DND-41 (cell line): Measurements from ENCODE around the gene ACTL9.

Source experiments
- ATAC-seq: fragments of 200-7000 bp; cut with Tn5 transposase; 3 replicates; pipeline ENCODE4 v1.9.1; 2021; ENCODE audit warnings: low read depth; ENCODE audit not compliant: insufficient read depth
- DNase-seq: peaks from one replicate; pipeline ENCODE4 v3.0.0-alpha.2; 2020
- H2AFZ ChIP-seq: 2 replicates; pipeline ENCODE4 v1.6.0; 2012; ENCODE audit warnings: low read depth, low read length
- H3K27ac ChIP-seq: 2 replicates; pipeline ENCODE4 v1.5.1; 2012; ENCODE audit warnings: low read length, inconsistent platforms
- H3K27me3 ChIP-seq: fragments of 200-600 bp; sonication (generic); 2 replicates; pipeline ENCODE4 v1.6.0; 2012; ENCODE audit warnings: low read length, mild to moderate bottlenecking, inconsistent platforms; ENCODE audit not compliant: insufficient read depth, poor library complexity
- H3K36me3 ChIP-seq: 2 replicates; pipeline ENCODE4 v1.5.1; 2012; ENCODE audit warnings: low read length, inconsistent platforms; ENCODE audit not compliant: insufficient read depth
- H3K4me1 ChIP-seq: 2 replicates; pipeline ENCODE4 v1.5.1; 2012; ENCODE audit warnings: mild to moderate bottlenecking, low read length; ENCODE audit not compliant: insufficient read depth
- H3K4me2 ChIP-seq: 2 replicates; pipeline ENCODE4 v1.6.0; 2012; ENCODE audit warnings: mild to moderate bottlenecking, moderate library complexity, low read length, inconsistent platforms; ENCODE audit not compliant: insufficient read depth
- H3K4me3 ChIP-seq, 2 experiments: fragments of 200-600 bp in 1 of 2; shearing (Covaris generic) in 1 of 2; 2 replicates each; pipeline ENCODE4 v1.5.1; 2012 to 2016; ENCODE audit warnings: inconsistent platforms in 2 of 2, low read length in 2 of 2, mild to moderate bottlenecking in 2 of 2, low read depth in 1 of 2, moderate library complexity in 1 of 2
- H3K79me2 ChIP-seq: 2 replicates; pipeline ENCODE4 v1.6.0; 2012; ENCODE audit warnings: low read length, inconsistent platforms; ENCODE audit not compliant: insufficient read depth
- H3K9ac ChIP-seq: 2 replicates; pipeline ENCODE4 v1.6.0; 2012; ENCODE audit warnings: low read depth, mild to moderate bottlenecking, inconsistent platforms, low read length, moderate library complexity
- H3K9me3 ChIP-seq: 2 replicates; pipeline ENCODE4 v1.5.1; 2012; ENCODE audit warnings: low read length, moderate library complexity, mild to moderate bottlenecking, inconsistent platforms; ENCODE audit not compliant: insufficient read depth, severe bottlenecking
- H4K20me1 ChIP-seq: 2 replicates; pipeline ENCODE4 v1.6.0; 2012; ENCODE audit warnings: low read length; ENCODE audit not compliant: insufficient read depth
- EZH2 ChIP-seq: IDR thresholded peaks from 3 replicates; pipeline ENCODE4 v1.6.1; 2012; ENCODE audit warnings: borderline replicate concordance, low read depth, mild to moderate bottlenecking, moderate library complexity, low read length, inconsistent platforms; ENCODE audit not compliant: severe bottlenecking
- TF ChIP-seq, protein P1 (sequence below): IDR thresholded peaks from 2 replicates; pipeline ENCODE4 v1.5.1; 2012; ENCODE audit warnings: borderline replicate concordance, low read length, moderate library complexity, mild to moderate bottlenecking; ENCODE audit not compliant: poor library complexity, severe bottlenecking; ENCODE audit errors: extremely low read depth

ACTL9 gene

DNA sequence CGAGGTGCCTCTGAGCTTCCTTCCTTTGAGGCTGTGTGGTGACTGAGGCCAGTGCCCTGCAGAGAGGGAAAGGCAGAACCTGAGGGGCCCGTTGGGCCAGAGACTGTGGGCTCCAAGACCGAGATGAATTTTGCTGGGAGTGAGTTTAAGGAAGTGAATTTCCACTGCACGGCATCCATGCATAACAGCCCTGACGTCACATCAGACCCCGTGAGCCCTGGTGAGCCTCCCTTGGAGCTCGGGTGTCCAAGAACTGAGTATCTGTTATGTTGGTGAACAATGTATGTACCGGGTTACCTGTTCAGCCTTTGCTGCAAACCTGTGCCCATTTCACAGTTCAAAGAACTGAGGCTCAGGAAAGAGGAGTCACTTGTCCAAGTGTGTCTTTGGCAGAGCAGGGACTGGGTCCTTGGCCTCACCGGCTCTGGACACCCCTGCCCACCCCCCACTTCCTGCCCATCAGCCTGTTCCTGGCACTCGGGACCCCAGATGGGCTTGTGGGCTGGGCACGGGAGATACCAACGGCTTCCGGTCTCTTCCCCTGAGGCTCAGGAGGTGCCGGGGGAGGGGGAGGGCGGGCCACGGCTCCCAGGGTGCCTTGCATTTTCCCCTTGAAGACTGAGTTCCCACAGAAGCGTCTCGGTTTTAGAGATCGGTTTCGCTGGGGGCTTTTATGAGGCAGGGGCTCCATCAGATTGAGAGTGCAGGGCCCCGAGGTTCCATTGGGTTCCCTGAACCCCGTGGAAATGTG lies 34.5 kb downstream of the ACTL9 start:
- peak overlapping the region; percentile 54 for H3K4me2 ChIP-seq
- TF ChIP-seq EZH2, result no peak
- TF ChIP-seq, protein P1, sequence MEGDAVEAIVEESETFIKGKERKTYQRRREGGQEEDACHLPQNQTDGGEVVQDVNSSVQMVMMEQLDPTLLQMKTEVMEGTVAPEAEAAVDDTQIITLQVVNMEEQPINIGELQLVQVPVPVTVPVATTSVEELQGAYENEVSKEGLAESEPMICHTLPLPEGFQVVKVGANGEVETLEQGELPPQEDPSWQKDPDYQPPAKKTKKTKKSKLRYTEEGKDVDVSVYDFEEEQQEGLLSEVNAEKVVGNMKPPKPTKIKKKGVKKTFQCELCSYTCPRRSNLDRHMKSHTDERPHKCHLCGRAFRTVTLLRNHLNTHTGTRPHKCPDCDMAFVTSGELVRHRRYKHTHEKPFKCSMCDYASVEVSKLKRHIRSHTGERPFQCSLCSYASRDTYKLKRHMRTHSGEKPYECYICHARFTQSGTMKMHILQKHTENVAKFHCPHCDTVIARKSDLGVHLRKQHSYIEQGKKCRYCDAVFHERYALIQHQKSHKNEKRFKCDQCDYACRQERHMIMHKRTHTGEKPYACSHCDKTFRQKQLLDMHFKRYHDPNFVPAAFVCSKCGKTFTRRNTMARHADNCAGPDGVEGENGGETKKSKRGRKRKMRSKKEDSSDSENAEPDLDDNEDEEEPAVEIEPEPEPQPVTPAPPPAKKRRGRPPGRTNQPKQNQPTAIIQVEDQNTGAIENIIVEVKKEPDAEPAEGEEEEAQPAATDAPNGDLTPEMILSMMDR, result no peak
- DNase-seq, result peak; percentile 94
- peaks cover 67% of the 10 kb centered on the region for H3K4me1 ChIP-seq
- H4K20me1 ChIP-seq, result no peaks in the 10 kb centered on the region
- H3K27me3 ChIP-seq, result no peaks in the 10 kb centered on the region
- no peaks in the 10 kb centered on the region for H3K79me2 ChIP-seq
- H3K9ac ChIP-seq, result peak overlapping the region; percentile 51
- H3K27ac ChIP-seq, result peak overlapping the region; percentile 79
- H3K9me3 ChIP-seq, result no peaks in the 10 kb centered on the region
- no peaks in the 10 kb centered on the region for H3K36me3 ChIP-seq
- H2AFZ ChIP-seq, result peak overlapping the region; percentile 54
- peak; percentile 87 for ATAC-seq
- H3K4me3 ChIP-seq, result peak overlapping the region in 1 of 2 experiments; percentile 36; a peak in 2 of 4 replicates

DNA sequence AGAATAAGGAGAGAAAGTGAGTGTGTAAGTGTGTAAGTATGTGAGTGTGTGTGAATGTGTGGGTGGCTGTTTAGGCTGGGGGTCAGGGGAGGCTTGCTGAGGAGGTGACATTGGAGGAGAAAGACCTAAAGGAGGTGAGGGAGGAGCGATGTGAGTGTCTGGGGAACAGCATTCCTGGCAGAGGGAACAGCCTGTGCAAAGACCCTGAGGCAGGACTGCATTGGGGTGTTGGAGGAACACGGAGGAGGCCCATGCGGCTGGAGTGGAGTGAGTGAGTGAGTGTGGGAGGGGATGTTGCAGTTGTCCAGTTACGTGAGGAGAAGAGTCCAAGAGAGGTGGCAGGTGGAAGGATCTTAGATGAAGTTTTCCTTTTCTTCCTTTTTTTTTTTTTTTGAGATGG lies 36.3 kb downstream of the ACTL9 start:
- no peaks in the 10 kb centered on the region for H3K27me3 ChIP-seq
- no peak overlapping the region for H3K9ac ChIP-seq
- DNase-seq, result no peak
- H3K4me1 ChIP-seq, result peaks cover 56% of the 10 kb centered on the region
- ATAC-seq, result no peak
- H3K4me2 ChIP-seq, result no peak overlapping the region
- H3K36me3 ChIP-seq, result no peaks in the 10 kb centered on the region
- no peaks in the 10 kb centered on the region for H3K79me2 ChIP-seq
- H3K27ac ChIP-seq, result peak overlapping the region; percentile 37; the same call in 1 of the 2 replicates
- no peaks in the 10 kb centered on the region for H3K9me3 ChIP-seq
- TF ChIP-seq, protein P1, result no peak
- TF ChIP-seq EZH2, result no peak
- no peak overlapping the region for H2AFZ ChIP-seq
- H4K20me1 ChIP-seq, result no peaks in the 10 kb centered on the region
- H3K4me3 ChIP-seq, result no peak overlapping the region

- no peak for TF ChIP-seq EZH2
- TF ChIP-seq, protein P1, result no peak
- no peaks in the 10 kb centered on the region for H3K79me2 ChIP-seq
- no peak overlapping the region for H2AFZ ChIP-seq
- no peaks in the 10 kb centered on the region for H3K27me3 ChIP-seq
- no peak overlapping the region for H3K4me3 ChIP-seq
- DNase-seq (no peak), ATAC-seq (no peak)
- no peak overlapping the region for H3K27ac ChIP-seq
- H3K4me1 ChIP-seq, result peaks cover 41% of the 10 kb centered on the region
- no peaks in the 10 kb centered on the region for H3K9me3 ChIP-seq
- no peaks in the 10 kb centered on the region for H3K36me3 ChIP-seq
- H3K9ac ChIP-seq, result no peak overlapping the region
- H4K20me1 ChIP-seq, result no peaks in the 10 kb centered on the region
- H3K4me2 ChIP-seq, result no peak overlapping the region
These were observed 38.7 kb downstream of the ACTL9 start for GRCh38 chr19:8659905-8660304.
